WTC11 (cell line): Measurements from ENCODE around the gene FEM1C.

ENCODE experiments used
- IRF2 ChIP-seq: sonication (generic); formaldehyde crosslinking; IDR thresholded peaks from 2 replicates; pipeline ENCODE4 v1.8.0; 2022; ENCODE audit warnings: low read depth, missing genetic modification reagents, borderline replicate concordance
- JAZF1 ChIP-seq: fragments of 250-450 bp; sonication (Bioruptor Pico); IDR thresholded peaks from 2 replicates; pipeline ENCODE4 v1.9.0; 2021; ENCODE audit warnings: moderate library complexity, mild to moderate bottlenecking, inconsistent platforms
- MAX ChIP-seq: sonication (generic); formaldehyde crosslinking; IDR thresholded peaks from 2 replicates; pipeline ENCODE4 v1.8.0; 2022; ENCODE audit warnings: mild to moderate bottlenecking, missing genetic modification reagents
- NR1H2 ChIP-seq: sonication (generic); formaldehyde crosslinking; IDR thresholded peaks from 2 replicates; pipeline ENCODE4 v1.9.0; 2021; ENCODE audit warnings: mild to moderate bottlenecking, moderate library complexity, missing genetic modification reagents
- TF ChIP-seq, protein P1 (sequence below): fragments of 200-600 bp; IDR thresholded peaks from 2 replicates; pipeline ENCODE4 v1.8.0; 2022; ENCODE audit warnings: antibody characterized with exemption

GRCh38 chr5:115541611-115542010, 3.0 kb downstream of the FEM1C start:
- TF ChIP-seq, protein P1, sequence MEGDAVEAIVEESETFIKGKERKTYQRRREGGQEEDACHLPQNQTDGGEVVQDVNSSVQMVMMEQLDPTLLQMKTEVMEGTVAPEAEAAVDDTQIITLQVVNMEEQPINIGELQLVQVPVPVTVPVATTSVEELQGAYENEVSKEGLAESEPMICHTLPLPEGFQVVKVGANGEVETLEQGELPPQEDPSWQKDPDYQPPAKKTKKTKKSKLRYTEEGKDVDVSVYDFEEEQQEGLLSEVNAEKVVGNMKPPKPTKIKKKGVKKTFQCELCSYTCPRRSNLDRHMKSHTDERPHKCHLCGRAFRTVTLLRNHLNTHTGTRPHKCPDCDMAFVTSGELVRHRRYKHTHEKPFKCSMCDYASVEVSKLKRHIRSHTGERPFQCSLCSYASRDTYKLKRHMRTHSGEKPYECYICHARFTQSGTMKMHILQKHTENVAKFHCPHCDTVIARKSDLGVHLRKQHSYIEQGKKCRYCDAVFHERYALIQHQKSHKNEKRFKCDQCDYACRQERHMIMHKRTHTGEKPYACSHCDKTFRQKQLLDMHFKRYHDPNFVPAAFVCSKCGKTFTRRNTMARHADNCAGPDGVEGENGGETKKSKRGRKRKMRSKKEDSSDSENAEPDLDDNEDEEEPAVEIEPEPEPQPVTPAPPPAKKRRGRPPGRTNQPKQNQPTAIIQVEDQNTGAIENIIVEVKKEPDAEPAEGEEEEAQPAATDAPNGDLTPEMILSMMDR: no peak
- TF ChIP-seq NR1H2 (CRISPR knock-in tag) (no peak), IRF2 (CRISPR knock-in tag) (no peak), JAZF1 (CRISPR knock-in tag) (no peak), MAX (CRISPR knock-in tag) (no peak)
